DND-41 (cell line): ENCODE measurements around the gene MYO16.

Experiments used
- ATAC-seq: fragments of 200-7000 bp; cut with Tn5 transposase; 3 replicates; pipeline ENCODE4 v1.9.1; 2021; ENCODE audit warnings: low read depth; ENCODE audit not compliant: insufficient read depth
- DNase-seq: peaks from one replicate; pipeline ENCODE4 v3.0.0-alpha.2; 2020
- H2AFZ ChIP-seq: 2 replicates; pipeline ENCODE4 v1.6.0; 2012; ENCODE audit warnings: low read depth, low read length
- H3K27ac ChIP-seq: 2 replicates; pipeline ENCODE4 v1.5.1; 2012; ENCODE audit warnings: low read length, inconsistent platforms
- H3K27me3 ChIP-seq: fragments of 200-600 bp; sonication (generic); 2 replicates; pipeline ENCODE4 v1.6.0; 2012; ENCODE audit warnings: low read length, mild to moderate bottlenecking, inconsistent platforms; ENCODE audit not compliant: insufficient read depth, poor library complexity
- H3K36me3 ChIP-seq: 2 replicates; pipeline ENCODE4 v1.5.1; 2012; ENCODE audit warnings: low read length, inconsistent platforms; ENCODE audit not compliant: insufficient read depth
- H3K4me1 ChIP-seq: 2 replicates; pipeline ENCODE4 v1.5.1; 2012; ENCODE audit warnings: mild to moderate bottlenecking, low read length; ENCODE audit not compliant: insufficient read depth
- H3K4me2 ChIP-seq: 2 replicates; pipeline ENCODE4 v1.6.0; 2012; ENCODE audit warnings: mild to moderate bottlenecking, moderate library complexity, low read length, inconsistent platforms; ENCODE audit not compliant: insufficient read depth
- H3K4me3 ChIP-seq, 2 experiments: fragments of 200-600 bp in 1 of 2; shearing (Covaris generic) in 1 of 2; 2 replicates each; pipeline ENCODE4 v1.5.1; 2012 to 2016; ENCODE audit warnings: inconsistent platforms in 2 of 2, low read length in 2 of 2, mild to moderate bottlenecking in 2 of 2, low read depth in 1 of 2, moderate library complexity in 1 of 2
- H3K79me2 ChIP-seq: 2 replicates; pipeline ENCODE4 v1.6.0; 2012; ENCODE audit warnings: low read length, inconsistent platforms; ENCODE audit not compliant: insufficient read depth
- H3K9ac ChIP-seq: 2 replicates; pipeline ENCODE4 v1.6.0; 2012; ENCODE audit warnings: low read depth, mild to moderate bottlenecking, inconsistent platforms, low read length, moderate library complexity
- H3K9me3 ChIP-seq: 2 replicates; pipeline ENCODE4 v1.5.1; 2012; ENCODE audit warnings: low read length, moderate library complexity, mild to moderate bottlenecking, inconsistent platforms; ENCODE audit not compliant: insufficient read depth, severe bottlenecking
- H4K20me1 ChIP-seq: 2 replicates; pipeline ENCODE4 v1.6.0; 2012; ENCODE audit warnings: low read length; ENCODE audit not compliant: insufficient read depth
- EZH2 ChIP-seq: IDR thresholded peaks from 3 replicates; pipeline ENCODE4 v1.6.1; 2012; ENCODE audit warnings: borderline replicate concordance, low read depth, mild to moderate bottlenecking, moderate library complexity, low read length, inconsistent platforms; ENCODE audit not compliant: severe bottlenecking
- TF ChIP-seq, protein P1 (sequence below): IDR thresholded peaks from 2 replicates; pipeline ENCODE4 v1.5.1; 2012; ENCODE audit warnings: borderline replicate concordance, low read length, moderate library complexity, mild to moderate bottlenecking; ENCODE audit not compliant: poor library complexity, severe bottlenecking; ENCODE audit errors: extremely low read depth

MYO16 gene

DNA sequence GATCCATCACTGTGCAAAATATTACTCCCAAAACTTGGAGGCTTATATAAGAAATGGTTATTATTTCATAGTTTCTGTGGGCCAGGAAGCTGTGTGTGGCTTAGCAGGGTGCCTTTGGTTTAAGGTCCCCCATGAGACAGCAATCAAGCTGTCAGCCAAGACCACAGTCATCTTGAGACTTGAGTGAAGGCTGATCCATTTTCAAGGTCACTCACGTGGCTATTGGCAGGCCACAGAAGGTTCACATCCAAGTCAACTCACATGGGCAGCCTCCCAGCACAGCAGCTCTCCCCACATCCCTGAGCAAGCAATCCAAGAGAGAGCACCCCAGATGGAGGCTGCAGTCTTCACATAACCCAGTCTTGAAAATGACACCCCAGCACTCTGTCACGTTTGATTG is 537.4 kb downstream of the MYO16 start:
- TF ChIP-seq EZH2 = no peak
- TF ChIP-seq, protein P1, sequence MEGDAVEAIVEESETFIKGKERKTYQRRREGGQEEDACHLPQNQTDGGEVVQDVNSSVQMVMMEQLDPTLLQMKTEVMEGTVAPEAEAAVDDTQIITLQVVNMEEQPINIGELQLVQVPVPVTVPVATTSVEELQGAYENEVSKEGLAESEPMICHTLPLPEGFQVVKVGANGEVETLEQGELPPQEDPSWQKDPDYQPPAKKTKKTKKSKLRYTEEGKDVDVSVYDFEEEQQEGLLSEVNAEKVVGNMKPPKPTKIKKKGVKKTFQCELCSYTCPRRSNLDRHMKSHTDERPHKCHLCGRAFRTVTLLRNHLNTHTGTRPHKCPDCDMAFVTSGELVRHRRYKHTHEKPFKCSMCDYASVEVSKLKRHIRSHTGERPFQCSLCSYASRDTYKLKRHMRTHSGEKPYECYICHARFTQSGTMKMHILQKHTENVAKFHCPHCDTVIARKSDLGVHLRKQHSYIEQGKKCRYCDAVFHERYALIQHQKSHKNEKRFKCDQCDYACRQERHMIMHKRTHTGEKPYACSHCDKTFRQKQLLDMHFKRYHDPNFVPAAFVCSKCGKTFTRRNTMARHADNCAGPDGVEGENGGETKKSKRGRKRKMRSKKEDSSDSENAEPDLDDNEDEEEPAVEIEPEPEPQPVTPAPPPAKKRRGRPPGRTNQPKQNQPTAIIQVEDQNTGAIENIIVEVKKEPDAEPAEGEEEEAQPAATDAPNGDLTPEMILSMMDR = no peak
- ATAC-seq (no peak), DNase-seq (no peak)
- Histone ChIP-seq H3K4me3 (no peak overlapping the region), H3K4me2 (no peak overlapping the region), H3K27ac (no peak overlapping the region), H3K36me3 (no peaks in the 10 kb centered on the region), H3K9me3 (no peaks in the 10 kb centered on the region), H3K79me2 (no peaks in the 10 kb centered on the region), H4K20me1 (no peaks in the 10 kb centered on the region), H3K9ac (no peak overlapping the region), H2AFZ (no peak overlapping the region), H3K27me3 (no peaks in the 10 kb centered on the region), H3K4me1 (peaks cover 8% of the 10 kb centered on the region)

DNA sequence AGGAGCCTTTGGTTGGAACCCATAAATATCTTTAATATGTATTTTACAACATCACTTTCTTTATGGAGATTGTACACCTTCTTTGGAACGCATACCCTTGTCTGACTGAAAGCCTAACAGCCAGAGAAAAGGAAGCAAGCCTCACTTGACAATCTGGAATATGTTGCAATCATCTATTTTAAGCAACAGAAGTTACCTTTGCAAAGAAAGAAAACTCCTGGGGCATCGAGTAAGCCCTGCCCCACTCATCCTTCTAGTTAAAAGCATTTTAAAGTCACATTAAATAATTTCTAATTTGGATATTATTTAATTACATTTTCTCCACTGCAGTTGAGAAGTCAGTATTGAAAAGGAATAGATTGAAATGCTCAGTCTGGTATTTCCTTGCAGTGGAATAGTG is 542.7 kb downstream of the MYO16 start:
- no peak for TF ChIP-seq EZH2
- TF ChIP-seq, protein P1 = no peak
- Histone ChIP-seq H2AFZ (no peak overlapping the region), H3K4me2 (no peak overlapping the region), H3K79me2 (no peaks in the 10 kb centered on the region), H3K27ac (no peak overlapping the region), H3K4me1 (no peaks in the 10 kb centered on the region), H3K9ac (no peak overlapping the region), H3K27me3 (no peaks in the 10 kb centered on the region), H3K4me3 (no peak overlapping the region), H4K20me1 (no peaks in the 10 kb centered on the region), H3K9me3 (no peaks in the 10 kb centered on the region), H3K36me3 (no peaks in the 10 kb centered on the region)
- no peak for ATAC-seq
- DNase-seq = no peak

DNA sequence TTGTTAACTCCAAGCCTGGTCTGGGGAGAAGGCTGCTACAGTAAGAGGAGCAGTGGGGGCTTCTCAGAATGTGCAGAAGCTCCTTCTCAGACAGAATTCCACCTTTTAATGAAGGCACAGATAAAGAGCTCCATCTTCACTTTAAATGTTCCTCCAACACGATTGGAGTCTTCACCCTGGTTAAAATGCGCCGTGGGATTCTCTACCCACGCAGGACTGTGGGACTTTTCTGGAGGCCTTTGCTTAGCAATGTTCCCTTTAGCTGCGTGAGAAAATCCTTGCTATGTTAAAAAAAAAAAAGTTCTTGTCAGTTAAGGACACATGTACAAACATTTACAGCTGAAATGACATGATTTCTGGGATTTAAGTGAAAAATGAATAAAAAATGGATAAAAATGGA is 546.3 kb downstream of the MYO16 start:
- H4K20me1 ChIP-seq = no peaks in the 10 kb centered on the region
- no peak overlapping the region for H3K9ac ChIP-seq
- H3K27me3 ChIP-seq = no peaks in the 10 kb centered on the region
- no peak overlapping the region for H2AFZ ChIP-seq
- ATAC-seq (no peak), DNase-seq (no peak)
- no peak overlapping the region for H3K27ac ChIP-seq
- TF ChIP-seq EZH2 = no peak
- TF ChIP-seq, protein P1 = no peak
- no peaks in the 10 kb centered on the region for H3K36me3 ChIP-seq
- H3K4me3 ChIP-seq = no peak overlapping the region
- H3K4me1 ChIP-seq = no peaks in the 10 kb centered on the region
- H3K9me3 ChIP-seq = no peaks in the 10 kb centered on the region
- H3K4me2 ChIP-seq = no peak overlapping the region
- no peaks in the 10 kb centered on the region for H3K79me2 ChIP-seq

DNA sequence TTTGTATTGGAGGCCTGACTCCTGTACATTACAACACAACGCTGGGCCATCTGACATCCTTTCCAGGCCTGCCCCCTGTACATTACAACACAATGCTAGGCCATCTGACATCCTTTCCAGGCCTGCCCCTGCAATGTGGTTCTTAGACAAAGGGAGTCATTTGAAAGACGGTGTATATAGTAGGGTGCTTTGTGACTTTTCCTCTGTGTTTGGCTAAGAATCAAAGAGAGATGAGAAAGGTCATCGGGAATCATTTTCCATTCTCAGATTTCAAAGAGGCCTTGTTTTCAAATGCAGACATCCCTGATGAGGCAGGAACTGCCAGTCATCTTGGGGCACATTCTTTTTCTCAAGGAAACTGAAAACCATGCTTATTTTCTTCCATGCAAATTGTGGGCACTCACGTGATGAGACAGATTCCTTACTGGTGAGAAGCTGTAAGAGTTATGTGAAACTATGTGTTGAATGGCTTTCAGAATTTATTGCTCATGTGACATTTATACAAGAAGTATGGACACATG is 551.6 kb downstream of the MYO16 start:
- DNase-seq = no peak

More for the DNA sequence above, 551.6 kb downstream of the MYO16 start:
- Histone ChIP-seq H3K4me3 (no peak overlapping the region), H3K9me3 (no peaks in the 10 kb centered on the region), H3K4me1 (no peaks in the 10 kb centered on the region), H3K4me2 (no peak overlapping the region), H3K27me3 (no peaks in the 10 kb centered on the region), H3K27ac (no peak overlapping the region), H3K79me2 (no peaks in the 10 kb centered on the region), H4K20me1 (no peaks in the 10 kb centered on the region), H2AFZ (no peak overlapping the region), H3K9ac (no peak overlapping the region), H3K36me3 (no peaks in the 10 kb centered on the region)
- no peak for TF ChIP-seq EZH2
- TF ChIP-seq, protein P1 = no peak
- ATAC-seq = no peak
